Activated T-helper 1 cell treated with anti-CD3 and anti-CD28 coated beads, Interleukin-2, amount 50 U/mL, for 16 hours (primary cell): Measurements from ENCODE around the gene NEK1.
"Not testable (repeated sequence)": the region's sequence is repeated elsewhere in the genome, so short reads cannot be mapped to it uniquely, and the experiment has no call there.

Source experiments
- DNase-seq, 2 donors: peaks; one replicate each; pipeline ENCODE4 v3.0.0-alpha.2; 2020; ENCODE audit warnings: low read depth in 1 of 2, low spot score in 1 of 2

The NEK1 gene

DNA sequence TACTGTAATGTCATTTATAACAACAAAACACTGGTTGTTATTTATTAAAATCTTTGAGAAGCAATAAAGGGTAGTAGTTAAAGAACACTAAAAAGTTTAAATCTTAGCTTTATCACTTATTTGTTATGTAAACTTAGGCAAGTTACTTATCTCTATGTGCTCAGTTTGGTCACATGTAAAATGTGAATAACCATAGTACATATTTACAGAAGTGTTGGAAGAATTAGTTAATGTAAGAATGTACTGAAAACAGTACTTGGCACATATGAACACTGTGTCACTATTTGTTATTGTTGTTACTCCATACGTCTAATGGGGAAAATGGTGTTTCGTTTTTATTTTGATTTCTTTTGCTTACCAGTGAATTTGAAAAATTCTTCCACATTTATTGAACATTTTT, 9.1 kb downstream of the NEK1 start:
- no peak for DNase-seq

DNA sequence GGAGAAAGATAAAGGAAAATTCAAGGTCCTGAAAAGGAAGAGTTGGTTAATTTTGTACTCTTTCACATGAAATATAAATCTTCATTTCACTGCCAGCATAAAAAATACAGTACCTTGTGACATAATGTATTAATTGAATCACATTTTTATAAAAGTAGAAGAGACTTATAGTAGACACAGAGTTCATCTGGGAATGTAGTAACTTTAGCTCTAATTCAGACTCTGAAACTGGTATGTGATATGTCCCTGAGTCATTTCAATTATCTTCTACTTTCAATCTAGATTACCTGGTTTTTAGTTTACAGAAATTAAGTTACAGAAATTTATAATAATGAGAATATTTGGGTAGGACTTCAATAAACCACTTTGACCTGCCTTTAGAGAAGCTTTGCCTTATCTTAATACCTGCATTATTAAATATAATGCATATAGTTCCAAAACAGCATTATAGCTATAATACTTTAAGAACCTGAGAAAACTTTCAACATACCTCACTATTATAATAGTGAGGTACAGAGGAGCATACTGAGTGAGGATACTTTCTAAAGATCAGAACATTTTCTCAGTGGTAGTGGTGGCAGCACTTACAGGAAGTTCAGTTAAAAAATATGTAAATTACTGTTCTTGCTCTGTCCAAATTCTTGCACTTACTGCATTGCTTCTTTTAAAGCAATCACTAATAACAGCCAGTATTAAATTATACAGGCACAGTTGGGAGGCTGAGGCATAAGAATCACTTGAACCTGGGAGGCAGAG, 11.2 kb downstream of the NEK1 start:
- DNase-seq = no peak

DNA sequence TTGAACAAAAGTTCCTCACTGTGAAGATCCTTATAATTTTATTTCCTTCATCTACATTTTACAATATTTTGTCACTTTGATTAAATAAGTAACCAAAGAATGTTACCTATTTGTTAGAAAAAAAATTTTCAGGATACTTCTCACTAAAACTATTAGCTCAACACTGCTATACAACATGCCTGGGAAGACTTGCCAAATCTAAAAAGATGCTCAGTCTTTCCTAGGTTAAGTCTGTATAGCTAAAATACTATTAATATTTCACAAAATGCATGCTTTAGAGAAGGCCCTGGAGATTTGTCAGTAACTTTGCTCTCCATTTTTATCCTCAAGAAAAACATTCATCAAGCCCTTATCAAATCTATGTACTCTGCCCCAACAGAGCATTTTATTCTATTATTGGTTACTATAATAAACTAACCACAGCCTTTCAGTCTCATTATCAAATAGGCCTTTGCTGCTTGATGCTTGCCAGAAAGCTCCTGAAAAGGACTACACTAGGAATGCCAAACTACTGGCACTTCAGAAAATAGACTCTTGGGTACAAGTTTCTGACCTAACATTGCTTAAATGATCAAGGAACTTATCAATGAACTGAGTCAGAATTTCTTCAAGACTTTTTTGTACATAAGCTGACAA, 17.7 kb downstream of the NEK1 start:
- DNase-seq = no peak

DNA sequence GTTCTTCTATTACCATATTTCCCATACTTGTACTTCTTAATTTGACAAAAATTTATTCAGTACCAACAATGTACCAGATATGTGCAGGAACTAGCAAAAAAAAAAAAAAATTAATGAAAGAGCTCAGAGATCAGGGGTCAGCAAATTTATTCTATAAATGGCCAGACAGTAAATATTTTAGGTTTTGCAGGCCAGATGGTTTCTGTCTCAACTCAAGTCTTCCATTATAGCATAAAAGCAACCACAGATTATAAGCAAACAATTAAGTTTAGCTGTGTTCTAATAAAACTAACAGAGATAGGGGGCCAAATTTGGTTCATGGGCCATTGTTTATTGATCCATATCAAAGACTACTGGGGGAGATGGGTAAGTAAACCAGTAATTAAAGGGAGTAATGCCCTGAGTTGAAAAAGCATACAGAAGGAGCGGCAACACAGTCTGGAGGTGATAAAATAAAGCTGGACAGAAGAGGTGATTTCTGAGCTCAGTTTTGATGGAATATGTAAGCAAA, 19.3 kb downstream of the NEK1 start:
- DNase-seq = no peak

DNA sequence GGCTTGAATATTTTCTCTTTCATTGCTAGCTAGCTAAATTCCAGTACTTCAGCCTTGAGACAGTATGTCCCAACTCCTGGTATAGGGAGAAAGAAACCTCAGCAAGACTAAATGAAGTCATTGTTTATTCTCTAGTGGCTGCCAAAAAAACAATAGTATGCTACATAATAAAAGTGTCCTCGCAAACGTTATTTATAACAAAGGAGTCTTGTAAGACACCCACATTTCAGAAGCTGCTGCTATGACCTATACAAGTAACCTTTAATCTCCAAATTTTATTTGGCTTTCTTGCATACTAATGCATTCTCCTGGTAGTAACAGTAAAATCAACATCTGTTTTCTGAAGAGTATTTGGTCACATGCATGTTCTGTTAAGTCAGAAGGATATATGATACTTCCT, 28.8 kb downstream of the NEK1 start:
- DNase-seq = no peak

DNA sequence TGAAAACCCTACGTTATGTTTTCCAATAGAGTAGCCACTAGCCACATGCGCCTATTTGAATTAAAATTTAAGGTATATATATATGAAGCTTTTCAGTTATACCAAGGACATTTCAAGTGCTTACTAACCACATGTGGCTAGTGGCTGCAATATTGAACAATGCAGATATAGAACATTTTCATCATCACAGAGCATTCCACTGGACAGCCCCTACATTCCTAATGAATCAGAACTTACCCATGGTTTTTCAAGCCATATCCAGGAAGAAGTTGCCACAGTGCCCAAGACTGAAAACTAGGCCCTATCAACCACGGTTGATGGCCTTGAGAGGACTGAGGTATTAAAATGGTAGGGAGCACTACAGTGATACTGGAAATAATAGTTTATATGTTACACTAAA, 29.7 kb downstream of the NEK1 start:
- DNase-seq = no peak

DNA sequence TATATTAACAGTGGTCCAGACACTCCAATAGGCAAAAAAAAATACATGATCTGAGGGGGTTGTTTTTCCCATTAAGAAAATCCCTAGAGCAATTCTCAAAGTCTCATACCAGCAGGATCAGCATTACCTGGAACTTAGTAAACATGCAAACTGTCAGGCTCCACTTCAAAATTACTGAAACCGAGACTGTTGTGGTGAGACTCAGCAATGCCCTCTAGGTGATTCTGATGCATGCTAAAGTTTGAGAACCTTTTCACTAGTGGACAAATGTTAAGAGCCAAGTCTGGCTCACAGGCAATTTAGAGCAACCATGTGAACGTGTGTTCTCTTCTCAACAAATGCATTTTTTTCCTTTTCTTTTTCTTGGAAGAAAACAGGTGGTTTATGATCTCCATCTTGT, 30.2 kb downstream of the NEK1 start:
- DNase-seq = no peak

DNA sequence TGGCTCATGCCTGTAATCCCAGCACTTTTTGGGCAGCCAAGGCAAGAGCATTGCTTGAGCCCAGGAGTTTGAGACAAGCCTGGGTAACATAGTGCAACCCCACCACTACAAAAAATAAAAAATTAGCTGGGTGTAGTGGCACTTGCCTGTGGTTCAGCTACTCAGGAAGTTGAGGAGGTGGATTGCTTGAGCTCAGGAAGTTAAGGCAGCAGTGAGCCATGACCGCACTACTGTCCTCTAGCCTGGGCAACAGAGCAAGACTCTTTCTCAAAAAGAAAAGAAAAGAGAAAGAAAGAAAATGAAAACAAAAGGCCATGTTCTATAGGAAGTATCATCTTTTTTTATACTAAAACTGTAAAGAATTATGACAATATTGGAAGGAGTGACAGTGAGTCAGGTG, 38.5 kb downstream of the NEK1 start:
- DNase-seq = no peak

DNA sequence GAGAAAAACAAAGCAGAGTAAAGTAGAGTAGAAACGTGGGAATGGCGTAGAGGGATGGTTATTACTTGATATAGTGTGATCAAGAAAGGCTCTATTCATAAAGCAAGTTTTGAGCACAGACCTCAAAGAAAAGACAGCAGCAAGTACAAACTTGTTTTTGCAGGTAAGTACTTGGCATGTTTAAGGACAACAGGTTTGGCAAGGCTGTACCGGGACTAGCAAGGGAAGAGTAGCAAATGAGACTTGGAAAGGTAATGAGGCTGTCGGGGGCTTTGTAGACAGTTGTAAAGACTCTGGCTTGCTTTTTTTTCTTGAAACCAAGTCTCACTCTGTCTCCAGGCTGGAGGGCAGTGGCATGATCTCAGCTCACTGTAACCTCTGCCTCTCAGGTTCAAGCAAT, 40.9 kb downstream of the NEK1 start:
- no peak for DNase-seq

DNA sequence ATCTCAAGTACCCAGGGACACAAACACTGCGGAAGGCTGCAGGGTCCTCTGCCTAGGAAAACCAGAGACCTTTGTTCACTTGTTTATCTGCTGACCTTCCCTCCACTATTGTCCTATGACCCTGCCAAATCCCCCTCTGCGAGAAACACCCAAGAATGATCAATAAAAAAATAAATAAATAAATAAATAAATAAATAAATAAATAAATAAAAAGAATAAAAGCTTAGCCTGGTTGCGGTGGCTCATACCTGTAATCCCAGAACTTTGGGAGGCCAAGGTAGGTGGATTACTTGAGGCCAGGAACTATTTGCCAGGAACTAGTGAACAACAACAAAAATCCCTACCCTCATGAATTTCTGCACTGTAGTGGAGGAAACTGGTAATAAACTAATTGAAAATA, 41.4 kb downstream of the NEK1 start:
- DNase-seq = not testable (repeated sequence)

DNA sequence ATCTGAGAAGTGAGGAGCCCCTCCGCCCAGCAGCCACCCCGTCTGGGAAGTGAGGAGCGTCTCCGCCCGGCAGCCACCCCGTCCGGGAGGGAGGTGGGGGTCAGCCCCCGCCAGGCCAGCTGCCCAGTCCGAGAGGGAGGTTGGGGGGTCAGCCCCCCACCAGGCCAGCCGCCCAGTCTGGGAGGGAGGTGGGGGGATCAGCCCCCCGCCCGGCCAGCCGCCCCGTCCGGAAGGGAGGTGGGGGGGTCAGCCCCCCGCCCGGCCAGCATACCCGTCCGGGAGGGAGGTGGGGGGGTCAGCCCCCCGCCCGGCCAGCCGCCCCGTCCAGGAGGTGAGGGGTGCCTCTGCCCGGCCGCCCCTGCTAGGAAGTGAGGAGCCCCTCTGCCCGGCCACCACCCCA, 42.1 kb downstream of the NEK1 start:
- not testable (repeated sequence) for DNase-seq

DNA sequence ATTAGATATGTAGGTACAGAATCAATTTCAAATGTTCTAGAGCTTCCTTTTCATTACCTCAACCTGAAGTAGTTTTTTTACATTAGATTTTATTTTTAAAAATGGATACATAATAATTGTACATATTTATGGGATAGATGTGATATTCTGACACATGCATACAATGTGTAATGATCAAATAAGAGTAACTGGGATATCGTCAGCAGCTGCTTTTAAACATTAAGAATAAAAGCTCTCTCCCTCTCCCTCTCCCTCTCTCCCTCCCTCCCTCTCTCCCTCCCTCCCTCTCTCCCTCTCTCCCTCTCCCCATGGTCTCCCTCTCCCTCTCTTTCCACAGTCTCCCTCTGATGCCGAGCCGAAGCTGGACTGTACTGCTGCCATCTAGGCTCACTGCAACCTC, 43.2 kb downstream of the NEK1 start:
- not testable (repeated sequence) for DNase-seq

DNA sequence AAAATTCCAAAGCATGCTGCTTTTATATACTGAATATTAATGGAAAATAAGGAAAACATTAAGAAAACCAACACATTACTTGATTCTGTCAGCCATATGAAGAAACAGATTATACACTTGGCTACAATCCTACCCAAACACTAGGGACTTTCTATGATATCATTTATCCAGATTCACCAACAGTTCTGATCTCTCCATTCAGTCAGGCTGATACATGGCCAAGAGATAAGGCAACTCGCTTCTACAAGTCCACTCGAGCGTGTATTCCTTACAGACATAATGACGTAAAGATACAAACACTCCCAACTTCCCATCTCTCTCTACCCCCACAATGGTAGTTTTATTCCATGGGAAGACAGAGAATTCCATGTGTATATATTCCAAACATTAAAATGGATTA, 44.5 kb downstream of the NEK1 start:
- DNase-seq = no peak

DNA sequence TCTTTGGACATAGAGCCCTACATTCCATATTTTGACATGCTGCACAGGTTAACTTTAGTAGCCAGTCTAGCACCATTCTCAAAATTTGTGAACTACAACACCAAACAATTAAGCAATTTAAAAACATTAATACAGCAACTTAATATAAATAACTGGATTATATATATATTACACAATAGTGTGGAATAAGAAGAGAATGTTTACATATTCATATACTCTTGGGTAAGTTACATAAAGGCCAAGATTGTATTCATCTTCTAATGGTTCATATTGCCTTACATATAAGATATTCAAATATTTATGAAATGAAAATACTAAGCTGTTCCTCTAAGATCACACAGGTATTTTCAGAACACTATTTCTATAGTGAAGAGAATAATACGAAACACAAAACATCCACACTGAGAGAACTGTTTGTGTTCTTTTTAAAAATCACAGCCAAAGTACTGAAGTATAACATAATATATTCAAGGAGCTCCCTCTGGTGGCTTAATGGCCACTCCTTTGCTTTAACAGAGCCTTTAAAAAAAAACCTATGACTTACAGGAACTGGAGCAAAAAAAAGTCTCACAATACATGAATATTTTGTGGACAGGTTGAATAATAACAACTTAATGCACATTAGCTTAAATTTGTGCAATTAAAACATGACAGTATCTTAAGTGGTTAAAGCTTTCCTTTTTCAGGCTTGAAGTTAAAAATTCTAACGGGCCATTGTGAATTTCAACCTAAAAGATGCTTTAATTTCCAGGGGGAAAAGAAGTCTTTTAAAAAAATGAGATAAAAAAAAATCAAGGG, 46.2 kb downstream of the NEK1 start:
- no peak for DNase-seq

DNA sequence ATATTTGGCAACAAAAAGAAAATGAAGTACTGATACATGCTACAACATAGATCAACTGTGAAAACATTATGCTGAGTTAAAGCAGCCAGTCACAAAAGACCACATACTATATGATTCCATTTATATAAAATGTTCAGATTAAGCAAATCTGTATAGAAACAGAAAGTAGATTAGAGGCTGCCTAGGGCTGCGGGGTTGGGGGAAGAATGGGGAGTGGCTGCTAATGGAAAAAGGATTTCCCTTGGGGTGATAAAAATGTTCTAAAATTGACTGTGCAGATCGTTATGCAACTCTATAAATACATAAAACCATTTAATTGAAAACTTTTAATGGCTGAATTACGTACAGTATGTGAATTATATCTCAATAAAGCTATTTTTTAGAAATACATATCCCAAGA, 46.8 kb downstream of the NEK1 start:
- DNase-seq = no peak

DNA sequence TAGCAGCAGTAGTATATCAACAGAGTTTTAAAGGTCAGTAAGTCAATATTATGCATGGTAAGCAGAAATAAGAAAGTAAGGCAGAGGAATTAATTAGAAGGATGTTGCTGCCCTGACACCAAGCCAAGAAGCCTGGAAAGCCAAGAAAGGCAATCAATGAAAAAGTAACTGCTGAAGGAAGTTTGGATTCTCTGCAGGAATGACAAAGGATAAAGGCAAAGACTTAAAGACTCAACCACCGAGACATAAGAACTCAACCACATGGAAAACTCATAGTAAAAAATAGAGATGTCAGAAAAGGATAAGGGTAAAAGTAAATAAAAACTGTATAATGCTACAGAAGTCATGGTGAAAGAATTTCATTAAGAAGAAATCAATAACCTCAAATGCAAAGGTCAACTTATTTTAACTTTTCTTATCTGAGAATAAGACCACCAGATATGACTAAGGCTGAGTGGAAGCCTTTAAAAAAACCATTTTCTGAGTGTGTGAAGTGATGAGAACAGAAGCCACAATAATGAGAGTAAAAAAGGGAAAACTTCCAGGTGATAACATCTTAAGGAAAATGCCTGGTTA, 55.2 kb downstream of the NEK1 start:
- DNase-seq = no peak

DNA sequence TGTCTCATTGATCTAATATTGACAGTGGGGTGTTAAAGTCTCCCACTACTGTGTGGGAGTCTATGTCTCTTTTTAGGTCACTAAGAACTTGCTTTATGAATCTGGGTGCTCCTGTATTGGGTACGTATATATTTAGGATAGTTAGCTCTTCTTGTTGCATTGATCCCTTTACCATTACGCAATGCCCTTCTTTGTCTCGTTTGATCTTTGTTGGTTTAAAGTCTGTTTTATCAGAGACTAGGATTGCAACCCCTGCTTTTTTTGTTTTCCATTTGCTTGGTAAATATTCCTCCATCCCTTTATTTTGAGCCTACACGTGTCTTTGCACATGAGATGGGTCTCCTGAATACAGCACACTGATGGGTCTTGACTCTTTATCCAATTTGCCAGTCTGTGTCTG, 65.8 kb downstream of the NEK1 start:
- DNase-seq = not testable (repeated sequence)

DNA sequence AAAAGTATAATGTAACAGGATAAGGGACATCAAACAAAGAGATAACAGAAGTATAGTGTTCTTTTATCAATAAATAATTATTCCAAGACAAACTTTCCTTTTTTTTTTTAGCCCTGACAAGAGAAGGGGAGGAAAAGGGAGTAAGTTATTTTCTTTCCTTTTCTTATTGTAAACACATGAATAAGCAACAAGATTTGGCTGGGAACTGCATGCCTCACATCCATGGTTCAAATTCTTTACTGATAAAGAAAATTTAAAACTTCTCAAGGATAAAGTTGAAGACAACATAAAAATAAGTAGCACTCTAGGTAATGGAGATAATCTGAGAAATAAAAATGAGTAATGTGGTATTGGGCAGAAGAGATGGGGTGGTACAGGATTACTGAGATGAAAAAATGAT, 71.6 kb downstream of the NEK1 start:
- DNase-seq = no peak

DNA sequence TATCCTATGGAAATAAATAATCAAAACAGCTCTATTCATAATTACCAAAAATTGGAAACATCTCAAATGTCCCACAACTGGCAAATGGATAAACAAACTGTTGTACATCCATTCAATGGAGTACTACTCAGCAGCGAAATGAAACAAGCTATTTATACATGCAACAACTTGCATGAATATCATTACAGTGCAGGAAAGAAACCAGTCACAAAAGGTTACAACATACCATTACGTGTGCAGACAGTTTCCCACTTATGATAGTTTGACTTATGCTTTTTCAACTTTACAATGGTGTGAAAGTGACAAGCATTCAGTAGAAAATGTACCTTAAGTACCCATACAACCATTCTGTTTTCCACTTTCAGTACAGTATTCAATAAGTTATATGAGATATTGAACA, 82.3 kb downstream of the NEK1 start:
- no peak for DNase-seq

DNA sequence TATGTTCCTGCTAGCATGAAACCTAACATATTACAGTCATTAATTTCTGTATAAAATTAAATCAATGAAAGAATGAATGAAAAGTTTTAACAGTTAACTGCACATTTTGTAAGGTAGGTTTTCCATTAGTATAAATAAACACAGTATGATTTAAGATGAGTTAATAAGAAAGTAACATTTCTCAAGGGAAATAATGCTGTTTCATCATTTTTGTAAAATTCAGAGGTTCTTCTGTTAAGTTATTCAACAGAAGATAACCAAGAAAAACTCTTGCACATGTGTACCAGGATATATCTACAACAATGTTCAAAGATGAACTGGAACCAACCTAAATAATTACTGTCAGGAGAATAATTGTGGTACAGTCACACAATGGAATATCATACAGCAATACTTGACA, 88.6 kb downstream of the NEK1 start:
- no peak for DNase-seq

DNA sequence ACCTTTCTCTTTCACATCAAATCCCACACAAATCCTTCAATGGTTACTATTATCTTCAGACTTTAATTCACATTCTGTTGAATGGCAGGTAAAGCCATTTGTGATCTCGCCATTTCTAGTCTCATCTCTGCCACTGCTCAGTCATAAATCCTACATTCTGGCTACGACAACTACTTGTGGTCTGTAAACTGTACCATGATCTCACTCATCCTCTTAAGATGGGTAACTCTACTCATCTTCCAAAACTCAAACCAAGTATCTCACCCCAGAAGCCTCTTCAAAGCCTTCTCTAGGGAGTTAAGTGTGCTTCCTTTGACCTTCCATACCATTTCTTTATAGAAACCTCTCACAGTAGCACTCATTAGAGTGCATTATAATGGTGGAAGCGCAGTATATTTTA, 101.8 kb downstream of the NEK1 start:
- DNase-seq = no peak

DNA sequence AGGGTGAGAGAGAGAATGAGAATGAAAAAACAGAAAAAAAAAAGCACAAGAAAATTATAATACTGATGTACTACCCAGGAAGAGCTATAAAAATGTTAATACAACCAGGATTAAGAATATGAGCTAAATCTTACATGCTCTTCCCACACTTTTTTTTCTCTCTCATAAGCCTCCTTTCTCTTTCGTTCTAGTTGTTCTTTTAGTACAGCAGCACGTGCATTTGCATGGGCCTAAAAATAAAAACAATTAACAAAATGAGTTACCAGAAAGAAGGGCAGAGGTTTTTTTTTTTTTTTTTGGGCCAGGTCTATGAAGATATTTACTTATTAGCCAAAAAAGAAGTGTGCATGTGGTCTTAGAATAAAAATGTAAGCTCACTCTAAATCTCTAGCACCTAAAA, 105.5 kb downstream of the NEK1 start:
- no peak for DNase-seq
